ENCODE results near the gene FYCO1.

GRCh38 chr3:45990181-45990580, 5.4 kb downstream of the FYCO1 start:
- TF ChIP-seq, protein P1, sequence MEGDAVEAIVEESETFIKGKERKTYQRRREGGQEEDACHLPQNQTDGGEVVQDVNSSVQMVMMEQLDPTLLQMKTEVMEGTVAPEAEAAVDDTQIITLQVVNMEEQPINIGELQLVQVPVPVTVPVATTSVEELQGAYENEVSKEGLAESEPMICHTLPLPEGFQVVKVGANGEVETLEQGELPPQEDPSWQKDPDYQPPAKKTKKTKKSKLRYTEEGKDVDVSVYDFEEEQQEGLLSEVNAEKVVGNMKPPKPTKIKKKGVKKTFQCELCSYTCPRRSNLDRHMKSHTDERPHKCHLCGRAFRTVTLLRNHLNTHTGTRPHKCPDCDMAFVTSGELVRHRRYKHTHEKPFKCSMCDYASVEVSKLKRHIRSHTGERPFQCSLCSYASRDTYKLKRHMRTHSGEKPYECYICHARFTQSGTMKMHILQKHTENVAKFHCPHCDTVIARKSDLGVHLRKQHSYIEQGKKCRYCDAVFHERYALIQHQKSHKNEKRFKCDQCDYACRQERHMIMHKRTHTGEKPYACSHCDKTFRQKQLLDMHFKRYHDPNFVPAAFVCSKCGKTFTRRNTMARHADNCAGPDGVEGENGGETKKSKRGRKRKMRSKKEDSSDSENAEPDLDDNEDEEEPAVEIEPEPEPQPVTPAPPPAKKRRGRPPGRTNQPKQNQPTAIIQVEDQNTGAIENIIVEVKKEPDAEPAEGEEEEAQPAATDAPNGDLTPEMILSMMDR (IDR thresholded peaks at IDR 0.05), result no peak
- no peak for TF ChIP-seq POLR2A (IDR thresholded peaks at IDR 0.05)

All from thyroid gland (tissue), 4 donors.